Right lobe of liver (tissue), 4 donors: Measurements from ENCODE around the gene STX5.

ENCODE experiments used
- POLR2A ChIP-seq: fragments of 450-650 bp; IDR thresholded peaks from one replicate; pipeline ENCODE4 v1.6.1; 2017; ENCODE audit warnings: antibody characterized with exemption, mild to moderate bottlenecking
- TF ChIP-seq, protein P1 (sequence below), 4 donors: fragments of 200-600 bp in 3 of 4; fragments of 450-650 bp in 1 of 4; IDR thresholded peaks; one replicate each; pipeline versions ENCODE4 v1.5.1 to v1.8.0; 2016 to 2022; ENCODE audit warnings: antibody characterized with exemption in 4 of 4, mild to moderate bottlenecking in 2 of 4
- donor health status: DM: no; HTN: no; CAD: no.
- donor health status: DM: no; HTN: no; CAD: no.
- donor health status: DM: no; HTN: yes; CAD: no.

DNA sequence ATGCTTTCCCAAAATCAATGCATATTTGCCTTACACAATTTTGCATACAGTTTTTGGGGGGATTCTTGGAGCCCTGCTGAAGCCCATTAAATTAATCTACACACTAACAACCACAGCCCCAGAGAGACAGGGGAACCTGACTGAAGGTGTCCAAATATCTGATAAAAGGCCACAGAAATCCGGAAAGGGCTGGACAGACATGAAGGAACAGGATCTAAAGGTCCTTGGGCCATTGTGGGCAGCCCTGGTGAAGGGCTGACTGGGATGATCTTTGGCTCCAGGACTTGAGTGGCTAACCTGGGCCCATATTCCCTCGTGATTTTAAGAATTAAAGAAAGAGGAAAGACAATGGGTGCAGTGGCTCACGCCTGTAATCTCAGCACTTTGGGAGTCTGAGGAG lies 14.3 kb upstream of the STX5 start:
- TF ChIP-seq, protein P1, sequence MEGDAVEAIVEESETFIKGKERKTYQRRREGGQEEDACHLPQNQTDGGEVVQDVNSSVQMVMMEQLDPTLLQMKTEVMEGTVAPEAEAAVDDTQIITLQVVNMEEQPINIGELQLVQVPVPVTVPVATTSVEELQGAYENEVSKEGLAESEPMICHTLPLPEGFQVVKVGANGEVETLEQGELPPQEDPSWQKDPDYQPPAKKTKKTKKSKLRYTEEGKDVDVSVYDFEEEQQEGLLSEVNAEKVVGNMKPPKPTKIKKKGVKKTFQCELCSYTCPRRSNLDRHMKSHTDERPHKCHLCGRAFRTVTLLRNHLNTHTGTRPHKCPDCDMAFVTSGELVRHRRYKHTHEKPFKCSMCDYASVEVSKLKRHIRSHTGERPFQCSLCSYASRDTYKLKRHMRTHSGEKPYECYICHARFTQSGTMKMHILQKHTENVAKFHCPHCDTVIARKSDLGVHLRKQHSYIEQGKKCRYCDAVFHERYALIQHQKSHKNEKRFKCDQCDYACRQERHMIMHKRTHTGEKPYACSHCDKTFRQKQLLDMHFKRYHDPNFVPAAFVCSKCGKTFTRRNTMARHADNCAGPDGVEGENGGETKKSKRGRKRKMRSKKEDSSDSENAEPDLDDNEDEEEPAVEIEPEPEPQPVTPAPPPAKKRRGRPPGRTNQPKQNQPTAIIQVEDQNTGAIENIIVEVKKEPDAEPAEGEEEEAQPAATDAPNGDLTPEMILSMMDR (IDR thresholded peaks at IDR 0.05) = no peak
- no peak for TF ChIP-seq POLR2A
